Measurements from ENCODE around the gene SNX27.
"Not testable (repeated sequence)": the region's sequence is repeated elsewhere in the genome, so short reads cannot be mapped to it uniquely, and the experiment has no call there.

The SNX27 gene

DNA sequence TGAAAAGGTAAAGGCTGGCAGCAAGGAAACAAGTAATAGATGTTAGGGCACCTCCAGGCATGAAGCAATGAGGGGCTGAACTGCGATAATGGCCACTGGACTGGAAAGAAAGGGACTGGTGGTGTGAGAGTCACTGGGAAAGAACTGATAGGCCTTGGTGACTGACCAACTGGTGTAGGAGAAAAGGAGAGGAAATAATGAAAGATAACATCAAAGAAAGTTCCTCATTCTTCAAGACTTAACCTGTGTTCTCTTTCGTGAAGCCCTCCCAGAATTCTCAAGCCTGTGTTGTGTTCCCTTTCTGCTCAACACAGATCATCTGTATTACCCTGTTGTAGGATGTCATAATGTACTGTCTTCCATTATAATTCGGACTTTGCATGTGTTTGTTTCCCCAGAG, 20.9 kb upstream of the SNX27 start:
- CTCF ChIA-PET = interaction anchor here (0.7 kb wide), 1 partner anchor 152 kb away, joined by 5 read pairs; no protein-coding TSS in a partner anchor
- POLR2A ChIA-PET = no interaction called here
- TF ChIP-seq L3MBTL2 (conservative IDR thresholded peaks at IDR 0.05) (no peak), CTBP1 (IDR thresholded peaks at IDR 0.05; ENCODE audit: borderline replicate concordance) (no peak), SUZ12 (IDR thresholded peaks at IDR 0.05) (no peak), FOXA1 (IDR thresholded peaks at IDR 0.05) (no peak), LEF1 (IDR thresholded peaks at IDR 0.05; ENCODE audit: borderline replicate concordance) (no peak), ARNT (IDR thresholded peaks at IDR 0.05) (no peak), SP1 (IDR thresholded peaks at IDR 0.05) (no peak), NFRKB (IDR thresholded peaks at IDR 0.05) (no peak), BHLHE40 (IDR thresholded peaks at IDR 0.05; ENCODE audit: borderline replicate concordance) (no peak)
- DNase-seq (ENCODE audit: extremely low spot score) = no peak

DNA sequence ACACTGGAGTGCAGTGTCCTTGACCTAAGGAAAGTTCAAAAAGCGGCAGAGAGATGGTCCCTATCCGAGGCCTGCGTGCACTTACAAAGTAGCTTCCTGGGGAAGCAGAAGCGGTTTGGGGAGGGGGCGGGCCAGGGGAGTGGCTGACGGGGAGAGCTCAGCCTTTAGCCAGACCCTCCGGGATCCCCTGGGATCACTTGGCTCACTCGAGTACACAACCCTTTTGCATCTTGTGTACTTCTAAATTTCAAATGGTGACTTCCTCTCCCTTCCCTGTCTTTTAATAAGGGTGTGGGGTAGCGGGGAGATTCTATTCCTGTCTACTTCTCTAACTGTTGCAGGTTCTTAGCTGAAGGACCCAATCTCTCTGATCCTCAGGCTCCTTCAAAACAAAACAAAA, 18.1 kb upstream of the SNX27 start:
- ChIA-PET POLR2A (interaction anchor here (0.6 to 1.2 kb wide), 5 partner anchors 8 to 192 kb away, joined by 3 to 5 read pairs (median 3); partner anchors contain the start of gene TUFT1), CTCF (interaction anchor here (0.6 to 2.0 kb wide), 26 partner anchors 8 to 870 kb away, joined by 3 to 16 read pairs (median 4); partner anchors contain the start of genes CDC42SE1, SNX27 and TUFT1)
- DNase-seq (ENCODE audit: extremely low spot score) = no peak
- TF ChIP-seq CTBP1 (IDR thresholded peaks at IDR 0.05; ENCODE audit: borderline replicate concordance) = no peak
- no peak for TF ChIP-seq SUZ12 (IDR thresholded peaks at IDR 0.05)
- TF ChIP-seq SP1 (IDR thresholded peaks at IDR 0.05) = no peak
- TF ChIP-seq HDGF (IDR thresholded peaks at IDR 0.05; ENCODE audit: borderline replicate concordance) = no peak
- TF ChIP-seq ZNF384 (IDR thresholded peaks at IDR 0.05) = no peak
- TF ChIP-seq NFRKB (IDR thresholded peaks at IDR 0.05) = no peak
- TF ChIP-seq ELF4 (IDR thresholded peaks at IDR 0.05) = no peak
- no peak for TF ChIP-seq FOXA1 (IDR thresholded peaks at IDR 0.05)
- no peak for TF ChIP-seq FOXK2 (IDR thresholded peaks at IDR 0.05)
- TF ChIP-seq, protein P1, sequence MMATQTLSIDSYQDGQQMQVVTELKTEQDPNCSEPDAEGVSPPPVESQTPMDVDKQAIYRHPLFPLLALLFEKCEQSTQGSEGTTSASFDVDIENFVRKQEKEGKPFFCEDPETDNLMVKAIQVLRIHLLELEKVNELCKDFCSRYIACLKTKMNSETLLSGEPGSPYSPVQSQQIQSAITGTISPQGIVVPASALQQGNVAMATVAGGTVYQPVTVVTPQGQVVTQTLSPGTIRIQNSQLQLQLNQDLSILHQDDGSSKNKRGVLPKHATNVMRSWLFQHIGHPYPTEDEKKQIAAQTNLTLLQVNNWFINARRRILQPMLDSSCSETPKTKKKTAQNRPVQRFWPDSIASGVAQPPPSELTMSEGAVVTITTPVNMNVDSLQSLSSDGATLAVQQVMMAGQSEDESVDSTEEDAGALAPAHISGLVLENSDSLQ (IDR thresholded peaks at IDR 0.05) = no peak
- no peak for TF ChIP-seq TARDBP (IDR thresholded peaks at IDR 0.05)
- no peak for TF ChIP-seq LEF1 (IDR thresholded peaks at IDR 0.05; ENCODE audit: borderline replicate concordance)

GRCh38 chr1:151594143-151594625, 17.7 kb upstream of the SNX27 start:
- TF ChIP-seq ELF4 (IDR thresholded peaks at IDR 0.05) = no peak
- no peak for TF ChIP-seq FOXK2 (IDR thresholded peaks at IDR 0.05)
- TF ChIP-seq, protein P1 (IDR thresholded peaks at IDR 0.05) = no peak
- no peak for TF ChIP-seq ARNT (IDR thresholded peaks at IDR 0.05)
- TF ChIP-seq ZNF384 (IDR thresholded peaks at IDR 0.05) = peak; percentile 72
- TF ChIP-seq HDGF (IDR thresholded peaks at IDR 0.05; ENCODE audit: borderline replicate concordance) = no peak
- peak; percentile 43 for TF ChIP-seq L3MBTL2 (conservative IDR thresholded peaks at IDR 0.05)
- no peak for TF ChIP-seq FOXA1 (IDR thresholded peaks at IDR 0.05)
- TF ChIP-seq LEF1 (IDR thresholded peaks at IDR 0.05; ENCODE audit: borderline replicate concordance) = no peak
- TF ChIP-seq SUZ12 (IDR thresholded peaks at IDR 0.05) = no peak
- no peak for TF ChIP-seq TARDBP (IDR thresholded peaks at IDR 0.05)
- no peak for TF ChIP-seq SP1 (IDR thresholded peaks at IDR 0.05)
- TF ChIP-seq FOXM1 (IDR thresholded peaks at IDR 0.05; ENCODE audit: borderline replicate concordance) = no peak
- no peak for TF ChIP-seq CTBP1 (IDR thresholded peaks at IDR 0.05; ENCODE audit: borderline replicate concordance)
- no peak for TF ChIP-seq BHLHE40 (IDR thresholded peaks at IDR 0.05; ENCODE audit: borderline replicate concordance)
- no peak for TF ChIP-seq NFRKB (IDR thresholded peaks at IDR 0.05)
- ChIA-PET CTCF (interaction anchor here (0.6 to 2.0 kb wide), 27 partner anchors 9 to 870 kb away, joined by 3 to 16 read pairs (median 4); partner anchors contain the start of genes CDC42SE1, SNX27 and TUFT1), POLR2A (interaction anchor here (1.2 kb wide), 3 partner anchors 9 to 54 kb away, joined by 3 to 5 read pairs (median 4); partner anchors contain the start of gene TUFT1)
- DNase-seq (ENCODE audit: extremely low spot score) = peak; percentile 83

DNA sequence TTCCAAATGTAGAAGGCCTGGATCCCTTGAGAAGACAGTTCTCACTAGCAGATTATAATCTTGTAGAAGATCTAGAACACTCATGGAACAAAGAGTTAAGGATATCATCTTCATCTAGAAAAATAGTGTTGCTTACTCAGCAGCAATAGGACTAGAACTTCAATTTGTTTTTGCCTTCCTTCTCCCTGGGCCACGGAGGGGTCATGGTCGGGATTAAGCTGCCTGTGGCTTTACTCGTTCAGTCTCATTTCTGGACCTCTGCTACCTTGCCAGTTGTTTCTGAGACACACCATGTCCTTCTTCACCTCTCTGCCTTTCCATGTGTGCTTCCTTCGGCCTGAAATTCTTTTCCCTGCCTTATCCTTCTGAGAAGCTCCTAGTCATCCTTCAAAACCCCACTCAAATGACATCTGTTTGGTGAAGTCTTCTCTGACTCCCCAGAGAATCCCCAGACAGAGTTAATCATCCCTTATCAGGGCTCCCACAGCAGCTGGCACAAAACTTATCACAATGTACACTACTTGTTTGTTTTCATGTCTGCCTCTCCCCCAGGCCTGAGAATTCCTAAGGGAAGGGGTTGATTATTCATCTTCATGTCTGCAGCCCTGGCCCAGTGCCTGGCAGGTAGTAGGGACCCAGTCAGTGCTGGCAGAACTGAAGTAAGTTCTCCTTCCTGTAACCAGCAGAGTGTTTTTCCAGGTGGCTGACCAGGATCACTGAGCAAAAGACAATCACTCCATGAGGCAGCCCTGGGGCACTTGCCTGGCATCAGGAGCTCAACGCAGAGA, 15.5 kb upstream of the SNX27 start:
- TF ChIP-seq BHLHE40 (IDR thresholded peaks at IDR 0.05; ENCODE audit: borderline replicate concordance) (no peak), NFRKB (IDR thresholded peaks at IDR 0.05) (no peak), SUZ12 (IDR thresholded peaks at IDR 0.05) (no peak), TARDBP (IDR thresholded peaks at IDR 0.05) (no peak), LEF1 (IDR thresholded peaks at IDR 0.05; ENCODE audit: borderline replicate concordance) (no peak), FOXA1 (IDR thresholded peaks at IDR 0.05) (no peak), SP1 (IDR thresholded peaks at IDR 0.05) (no peak), L3MBTL2 (conservative IDR thresholded peaks at IDR 0.05) (no peak), HDGF (IDR thresholded peaks at IDR 0.05; ENCODE audit: borderline replicate concordance) (no peak), ZNF384 (IDR thresholded peaks at IDR 0.05) (no peak), ELF4 (IDR thresholded peaks at IDR 0.05) (no peak), FOXM1 (IDR thresholded peaks at IDR 0.05; ENCODE audit: borderline replicate concordance) (no peak), CTBP1 (IDR thresholded peaks at IDR 0.05; ENCODE audit: borderline replicate concordance) (no peak), ARNT (IDR thresholded peaks at IDR 0.05) (no peak), FOXK2 (IDR thresholded peaks at IDR 0.05) (no peak)
- TF ChIP-seq, protein P1 (IDR thresholded peaks at IDR 0.05) = no peak
- CTCF ChIA-PET = interaction anchor here (0.7 to 0.8 kb wide), 2 partner anchors 295 to 315 kb away, joined by 3 read pairs; no protein-coding TSS in a partner anchor
- POLR2A ChIA-PET = interaction anchor here (0.7 to 1.6 kb wide), 7 partner anchors 15 to 171 kb away, joined by 3 to 6 read pairs (median 4); partner anchors contain the start of gene SNX27
- DNase-seq (ENCODE audit: extremely low spot score) = no peak

DNA sequence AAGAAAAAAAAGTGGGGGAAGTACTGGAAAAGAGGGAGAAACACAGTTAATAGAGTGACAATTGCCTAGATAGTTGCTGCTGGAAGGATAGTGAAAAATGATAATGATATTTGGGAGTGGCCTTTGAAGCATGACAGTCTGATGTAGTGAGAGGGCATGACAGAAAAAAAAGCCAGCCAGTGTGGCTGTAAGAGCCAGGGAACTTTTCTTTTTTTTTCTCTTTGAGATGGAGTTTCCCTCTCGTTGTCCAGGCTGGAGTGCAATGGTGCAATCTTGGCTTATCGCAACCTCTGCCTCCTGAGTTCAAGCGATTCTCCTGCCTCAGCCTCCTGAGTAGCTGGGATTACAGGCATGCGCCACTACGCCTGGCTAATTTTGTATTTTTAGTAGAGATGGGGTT, 9.3 kb upstream of the SNX27 start:
- POLR2A ChIA-PET; DNase-seq (ENCODE audit: extremely low spot score): not testable (repeated sequence)
- CTCF ChIA-PET = interaction anchor here (0.7 to 1.5 kb wide), 2 partner anchors 9 to 230 kb away, joined by 5 to 7 read pairs; partner anchors contain the start of gene SELENBP1
